Spinal cord (tissue), 10 donors: Measurements from ENCODE around the gene MACROD2. TPM values are rescaled to one million over a fixed set of nuclear protein-coding genes. Genes with fewer than 3 reads are reported as not detected.
"Not testable (repeated sequence)": the region's sequence is repeated elsewhere in the genome, so short reads cannot be mapped to it uniquely, and the experiment has no call there.

Experiments used
- DNase-seq, 6 donors: peaks; one replicate each; pipeline versions ENCODE4 v3.0.0 to v3.0.0-alpha.2; 2013 to 2015; ENCODE audit warnings: low spot score in 6 of 6, low read depth in 4 of 6
- H3K27ac ChIP-seq: one replicate; pipeline ENCODE4 v1.5.1; 2013; ENCODE audit warnings: low read depth, low read length, control low read depth
- H3K27me3 ChIP-seq: one replicate; pipeline ENCODE4 v1.6.1; 2013; ENCODE audit warnings: low read length; ENCODE audit not compliant: control insufficient read depth, insufficient read depth
- H3K36me3 ChIP-seq: one replicate; pipeline ENCODE4 v1.6.1; 2013; ENCODE audit warnings: low read length; ENCODE audit not compliant: control insufficient read depth, insufficient read depth
- H3K4me1 ChIP-seq: one replicate; pipeline ENCODE4 v1.6.1; 2013; ENCODE audit warnings: low read length; ENCODE audit not compliant: control insufficient read depth, insufficient read depth
- H3K4me3 ChIP-seq: one replicate; pipeline ENCODE4 v1.5.1; 2013; ENCODE audit warnings: low read depth, low read length, control low read depth
- H3K9me3 ChIP-seq: one replicate; pipeline ENCODE4 v1.6.1; 2013; ENCODE audit warnings: low read length; ENCODE audit not compliant: control insufficient read depth, insufficient read depth
- WGBS: methylation state at CpG from one replicate; pipeline ENCODE4 v1.1.5; 2013; ENCODE audit warnings: missing lambda C conversion rate; ENCODE audit not compliant: insufficient coverage; 5-methylcytosine and 5-hydroxymethylcytosine counted together
- polyA plus RNA-seq, 2 donors: library from polyadenylated mRNA; unstranded; fragments of 120-200 nt; gene quantifications; one replicate each; pipeline ENCODE4 v1.2.1, GENCODE V29; 2013; ENCODE audit not compliant: insufficient read length in 2 of 2
- total RNA-seq, 2 donors: library from RNA; depleted of rRNA in 1 of 2; stranded (reverse); fragments of 120-200 nt in 1 of 2; fragments of >200 nt in 1 of 2; gene quantifications; one replicate each; pipeline versions ENCODE4 v1.2.3 to v1.2.4, GENCODE V29; 2013 to 2014
- donor health status: healthy.

The MACROD2 gene
- total and polyA plus RNA-seq, 4 donors, result 16.2 to 34.0 (median 23.6) TPM

DNA sequence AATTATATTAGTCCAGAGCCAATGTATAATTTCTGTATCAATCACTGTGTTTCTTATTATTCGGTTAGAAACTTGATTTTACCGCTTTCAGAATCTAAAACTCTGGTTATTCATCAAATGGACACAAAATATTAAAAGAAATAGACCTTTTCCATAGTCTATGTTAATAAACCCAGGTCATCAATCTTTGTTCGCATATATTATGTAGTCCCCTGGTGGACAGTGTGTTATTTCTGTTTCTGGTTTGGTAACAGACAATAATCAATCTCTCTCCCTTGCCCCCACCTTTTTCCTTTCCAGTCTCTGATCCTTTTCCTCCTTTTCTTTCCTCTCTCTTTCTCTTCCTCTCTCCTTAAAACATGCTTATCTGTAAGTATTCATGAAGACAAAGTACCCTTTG lies 203.1 kb downstream of the MACROD2 start:
- no CpG with 5 or more reads among the region's 3 CpGs for WGBS
- no peaks in the 10 kb centered on the region for H3K36me3 ChIP-seq
- H3K4me3 ChIP-seq, result no peak overlapping the region

DNA sequence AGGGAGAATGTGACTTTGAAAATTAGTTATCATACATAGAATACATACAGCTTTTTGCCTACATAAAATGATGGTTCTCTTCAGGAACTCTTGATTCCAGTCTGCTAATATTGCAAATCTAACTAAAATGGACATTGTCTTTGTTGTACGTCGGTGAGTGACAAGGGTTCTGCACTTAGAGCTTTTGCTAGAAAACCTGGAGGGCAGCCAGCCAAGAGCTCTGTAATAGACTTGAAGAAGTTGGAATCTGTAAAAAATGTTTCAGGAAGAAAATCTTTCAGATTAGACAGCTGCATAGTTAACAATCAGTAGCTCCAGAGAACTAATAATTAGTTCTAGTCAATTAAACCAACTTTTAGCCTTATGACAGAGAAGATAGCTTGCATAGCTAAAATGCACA lies 203.8 kb downstream of the MACROD2 start:
- Histone ChIP-seq H3K36me3 (no peaks in the 10 kb centered on the region), H3K9me3 (peaks cover 1% of the 10 kb centered on the region), H3K27ac (no peak overlapping the region), H3K4me3 (no peak overlapping the region), H3K4me1 (no peaks in the 10 kb centered on the region), H3K27me3 (no peaks in the 10 kb centered on the region)
- WGBS, result no CpG with 5 or more reads among the region's 2 CpGs
- DNase-seq, result peak in 1 of 6 donors; percentile 19

More for the DNA sequence above, 203.1 kb downstream of the MACROD2 start:
- Histone ChIP-seq H3K9me3 (no peaks in the 10 kb centered on the region), H3K27me3 (no peaks in the 10 kb centered on the region), H3K4me1 (no peaks in the 10 kb centered on the region), H3K27ac (no peak overlapping the region)
- DNase-seq, result no peak

DNA sequence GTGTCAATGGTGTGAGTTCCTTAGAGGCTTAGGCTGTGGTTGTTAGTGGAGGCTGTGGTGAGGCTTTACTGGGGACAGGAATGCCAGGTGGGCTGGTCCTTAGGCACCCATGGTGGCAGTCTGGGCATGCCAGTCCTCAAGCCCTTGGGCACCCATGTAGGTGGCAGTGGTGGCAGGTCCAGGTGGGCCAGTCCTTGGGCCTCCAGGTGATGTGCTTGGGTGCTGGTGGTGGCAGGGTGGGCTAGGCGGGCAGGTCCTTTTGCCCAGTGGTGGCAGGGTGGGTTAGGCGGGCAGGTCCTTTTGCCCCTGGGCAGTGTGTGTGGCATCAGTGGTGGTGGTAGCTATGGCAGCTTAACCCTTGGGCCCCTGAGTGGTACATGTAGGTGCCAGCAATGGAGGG lies 208.3 kb downstream of the MACROD2 start:
- no peaks in the 10 kb centered on the region for H3K36me3 ChIP-seq
- WGBS, result 100% methylated on average over 2 of the region's 2 CpGs
- no peaks in the 10 kb centered on the region for H3K27me3 ChIP-seq
- H3K4me3 ChIP-seq, result no peak overlapping the region
- DNase-seq, result no peak
- H3K4me1 ChIP-seq, result no peaks in the 10 kb centered on the region
- H3K9me3 ChIP-seq, result peaks cover 1% of the 10 kb centered on the region
- no peak overlapping the region for H3K27ac ChIP-seq

DNA sequence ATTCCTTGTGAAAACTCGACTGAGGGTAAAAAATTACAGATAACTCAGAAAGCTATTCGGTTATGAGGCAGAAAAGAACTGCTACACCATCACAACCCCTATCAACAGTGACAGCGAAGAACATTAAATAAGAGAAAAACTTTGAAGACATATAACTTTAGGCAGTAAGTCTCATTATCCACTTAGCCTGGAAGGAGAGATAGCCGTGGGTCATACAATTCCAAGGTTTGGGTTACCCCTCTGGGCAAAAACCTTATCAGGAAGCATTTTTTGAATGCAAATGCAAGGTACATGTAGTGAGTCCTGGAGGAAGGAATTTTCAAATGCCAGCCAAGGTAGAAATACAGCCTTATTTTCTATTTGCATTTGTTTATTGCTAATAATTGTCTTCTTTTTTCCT lies 212.3 kb downstream of the MACROD2 start:
- WGBS, result 100% methylated on average over 1 of the region's 4 CpGs
- Histone ChIP-seq H3K9me3 (peaks cover 1% of the 10 kb centered on the region), H3K36me3 (no peaks in the 10 kb centered on the region), H3K27me3 (no peaks in the 10 kb centered on the region), H3K4me1 (no peaks in the 10 kb centered on the region), H3K4me3 (no peak overlapping the region), H3K27ac (no peak overlapping the region)
- no peak for DNase-seq

DNA sequence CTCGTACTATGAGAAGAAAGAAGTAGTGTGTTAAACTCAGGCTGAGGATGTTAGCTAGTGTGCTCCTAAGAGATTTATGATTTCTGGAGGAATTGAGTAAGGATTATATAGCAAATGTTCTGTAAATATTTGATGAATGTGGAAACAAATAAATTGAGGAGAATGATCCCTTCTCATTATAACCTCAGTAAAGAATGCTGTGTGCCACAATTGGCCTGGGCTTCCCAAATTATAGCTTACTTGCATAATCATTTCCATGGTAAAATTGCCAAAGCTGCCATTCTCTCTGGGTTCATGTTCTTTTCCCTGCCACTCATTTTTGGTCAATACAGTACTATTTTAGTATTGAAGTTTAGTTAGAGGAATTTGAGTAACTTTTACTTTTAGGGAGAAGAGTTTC lies 213.6 kb downstream of the MACROD2 start:
- Histone ChIP-seq H3K4me3 (no peak overlapping the region), H3K9me3 (peaks cover 1% of the 10 kb centered on the region), H3K27me3 (no peaks in the 10 kb centered on the region), H3K36me3 (no peaks in the 10 kb centered on the region), H3K27ac (no peak overlapping the region), H3K4me1 (no peaks in the 10 kb centered on the region)
- WGBS, result 100% methylated on average over 1 of the region's 1 CpG
- no peak for DNase-seq

DNA sequence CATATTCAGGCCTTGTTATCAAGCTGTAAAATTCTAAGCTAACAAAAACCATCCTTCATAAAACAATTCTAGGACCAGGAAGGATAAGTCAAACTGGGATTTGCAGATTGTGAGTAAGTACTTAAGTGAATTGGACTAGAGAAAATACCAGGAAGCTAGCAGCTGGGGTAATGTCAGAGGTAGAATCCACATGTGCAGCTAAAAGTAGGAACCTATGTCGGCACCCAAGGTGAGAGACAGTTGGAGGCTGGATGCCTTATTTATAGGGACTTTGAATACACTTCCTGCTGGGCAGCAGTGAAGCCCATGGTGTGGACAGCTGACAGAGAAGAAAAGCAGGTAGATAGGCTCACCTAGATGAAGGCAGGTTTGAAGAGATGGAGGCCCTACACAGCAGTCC lies 214.8 kb downstream of the MACROD2 start:
- Histone ChIP-seq H3K36me3 (no peaks in the 10 kb centered on the region), H3K27me3 (no peaks in the 10 kb centered on the region), H3K27ac (no peak overlapping the region), H3K4me1 (no peaks in the 10 kb centered on the region), H3K4me3 (no peak overlapping the region), H3K9me3 (no peaks in the 10 kb centered on the region)
- WGBS, result 75% methylated on average over 1 of the region's 1 CpG
- DNase-seq, result no peak

DNA sequence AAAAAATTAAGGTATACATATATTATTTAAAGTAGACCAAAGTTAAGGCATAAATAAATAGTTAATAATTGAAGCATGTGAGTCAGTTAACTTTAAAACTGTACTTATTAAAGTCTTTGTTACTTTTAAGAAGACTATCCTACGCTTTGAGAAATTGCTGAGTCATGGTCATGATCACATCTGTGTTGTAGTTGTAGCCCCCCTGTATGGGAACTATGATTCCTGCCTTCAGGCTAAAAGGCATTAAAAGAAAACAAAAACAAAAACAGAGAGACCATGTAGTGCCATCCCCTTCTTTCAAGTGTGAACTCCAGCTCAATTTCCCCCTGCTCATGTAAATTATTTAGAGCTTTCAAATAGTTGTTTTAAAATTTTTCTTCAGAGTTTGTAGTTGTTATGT lies 218.7 kb downstream of the MACROD2 start:
- H3K27ac ChIP-seq, result no peak overlapping the region
- WGBS, result no CpG with 5 or more reads among the region's 1 CpG
- no peaks in the 10 kb centered on the region for H3K27me3 ChIP-seq

DNA sequence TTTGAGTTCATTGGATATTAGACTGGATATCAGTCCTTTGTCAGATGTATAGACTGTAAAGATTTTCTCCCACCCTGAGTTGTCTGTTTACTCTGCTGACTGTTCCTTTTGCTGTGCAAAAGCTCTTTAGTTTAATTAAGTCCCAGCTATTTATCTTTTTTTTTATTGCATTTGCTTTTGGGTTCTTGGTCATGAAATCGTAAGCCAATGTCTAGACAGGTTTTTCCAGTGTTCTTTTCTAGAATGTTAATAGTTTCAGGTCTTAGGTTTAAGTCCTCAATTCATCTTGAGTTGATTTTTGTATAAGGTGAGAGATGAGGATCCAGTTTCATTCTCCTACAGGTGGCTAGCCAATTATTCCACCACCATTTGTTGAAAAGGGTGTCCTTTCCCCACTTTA lies 220.6 kb downstream of the MACROD2 start:
- not testable (repeated sequence) for H3K9me3 ChIP-seq, H3K4me1 ChIP-seq, H3K27me3 ChIP-seq, H3K4me3 ChIP-seq, H3K27ac ChIP-seq, H3K36me3 ChIP-seq, DNase-seq
- no CpG with 5 or more reads among the region's 1 CpG for WGBS

More for the DNA sequence above, 218.7 kb downstream of the MACROD2 start:
- Histone ChIP-seq H3K36me3 (no peaks in the 10 kb centered on the region), H3K9me3 (no peaks in the 10 kb centered on the region), H3K4me3 (no peak overlapping the region), H3K4me1 (no peaks in the 10 kb centered on the region)
- no peak for DNase-seq

DNA sequence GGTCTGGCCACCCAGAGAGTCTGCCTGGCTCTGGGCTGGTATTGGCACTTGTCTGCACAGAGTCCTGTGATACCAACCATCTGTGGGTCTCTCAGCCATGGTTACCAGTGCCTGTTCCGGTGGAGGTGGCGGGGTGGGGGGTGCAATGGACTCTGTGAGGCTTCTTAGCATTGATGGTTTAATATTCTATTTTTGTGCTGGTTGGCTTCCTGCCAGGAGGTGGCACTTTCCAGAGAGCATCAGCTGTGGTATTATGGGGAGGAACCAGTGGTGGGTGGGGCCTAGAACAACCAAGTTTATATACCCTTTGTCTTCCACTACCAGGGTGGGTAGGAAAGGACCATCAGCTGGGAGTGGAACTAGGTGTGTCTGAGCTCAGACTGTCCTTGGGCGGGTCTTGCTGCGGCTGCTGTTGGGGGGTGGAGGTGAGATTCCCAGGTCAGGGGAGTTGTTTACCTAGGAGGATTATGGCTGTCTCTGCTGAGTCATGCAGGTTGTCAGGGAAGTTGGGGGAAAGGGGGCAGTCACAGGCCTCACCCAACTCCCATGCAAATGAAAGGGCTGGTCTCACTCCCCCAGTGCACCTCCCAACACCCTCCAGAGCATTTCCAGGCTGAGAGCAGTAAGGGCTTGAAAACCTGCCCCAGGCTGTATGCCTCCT lies 224.6 kb downstream of the MACROD2 start:
- Histone ChIP-seq H3K27ac (no peak overlapping the region), H3K36me3 (no peaks in the 10 kb centered on the region), H3K4me3 (no peak overlapping the region), H3K4me1 (peaks cover 9% of the 10 kb centered on the region), H3K27me3 (no peaks in the 10 kb centered on the region), H3K9me3 (no peaks in the 10 kb centered on the region)
- no peak for DNase-seq
- 94% methylated on average over 3 of the region's 4 CpGs for WGBS

DNA sequence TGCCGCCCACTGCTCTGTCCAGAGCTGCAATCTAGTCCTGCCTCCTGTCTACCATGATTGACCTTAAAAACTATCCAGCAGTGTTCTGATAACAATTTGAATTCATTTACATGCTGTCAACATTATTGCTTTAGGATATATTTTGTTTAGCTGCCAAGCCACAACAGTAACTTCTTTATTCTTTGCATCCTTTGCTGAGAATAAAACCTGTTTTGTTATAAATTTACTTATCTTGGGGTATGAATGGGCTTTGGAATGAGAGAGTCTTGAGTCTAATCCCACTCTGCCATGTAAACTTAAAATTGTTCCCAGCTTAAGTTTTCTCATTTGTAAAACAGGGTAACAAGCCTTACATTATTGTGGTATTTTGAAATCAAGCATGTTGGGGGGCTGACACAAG lies 225.7 kb downstream of the MACROD2 start:
- H3K27me3 ChIP-seq, result no peaks in the 10 kb centered on the region
- WGBS, result no CpG with 5 or more reads among the region's 1 CpG

More for the DNA sequence above, 225.7 kb downstream of the MACROD2 start:
- DNase-seq, result no peak
- Histone ChIP-seq H3K9me3 (no peaks in the 10 kb centered on the region), H3K4me1 (peaks cover 9% of the 10 kb centered on the region), H3K27ac (no peak overlapping the region), H3K4me3 (no peak overlapping the region), H3K36me3 (no peaks in the 10 kb centered on the region)
